GM04504 (cell line): Measurements from ENCODE around the gene DDX56.
"Not testable (repeated sequence)": the region's sequence is repeated elsewhere in the genome, so short reads cannot be mapped to it uniquely, and the experiment has no call there.

ENCODE experiments used
- DNase-seq: peaks from one replicate; pipeline ENCODE4 v3.0.0-alpha.2; 2012; ENCODE audit warnings: low read depth

Gene DDX56

DNA sequence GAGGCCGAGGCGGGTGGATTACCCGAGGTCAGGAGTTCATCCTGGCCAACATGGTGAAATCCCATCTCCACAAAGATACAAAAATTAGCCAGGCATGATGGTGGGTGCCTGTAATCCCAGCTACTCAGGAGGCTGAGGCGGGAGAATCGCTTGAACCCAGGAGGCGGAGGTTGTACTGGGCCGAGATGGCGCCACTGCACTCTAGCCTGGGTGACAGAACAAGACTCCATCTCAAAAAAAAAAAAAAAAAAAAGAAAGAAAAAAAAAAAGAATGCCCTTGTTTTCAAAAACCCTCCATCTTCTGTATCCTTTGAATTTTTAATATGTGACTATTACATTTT, 11.1 kb downstream of the DDX56 start:
- DNase-seq: not testable (repeated sequence)

DNA sequence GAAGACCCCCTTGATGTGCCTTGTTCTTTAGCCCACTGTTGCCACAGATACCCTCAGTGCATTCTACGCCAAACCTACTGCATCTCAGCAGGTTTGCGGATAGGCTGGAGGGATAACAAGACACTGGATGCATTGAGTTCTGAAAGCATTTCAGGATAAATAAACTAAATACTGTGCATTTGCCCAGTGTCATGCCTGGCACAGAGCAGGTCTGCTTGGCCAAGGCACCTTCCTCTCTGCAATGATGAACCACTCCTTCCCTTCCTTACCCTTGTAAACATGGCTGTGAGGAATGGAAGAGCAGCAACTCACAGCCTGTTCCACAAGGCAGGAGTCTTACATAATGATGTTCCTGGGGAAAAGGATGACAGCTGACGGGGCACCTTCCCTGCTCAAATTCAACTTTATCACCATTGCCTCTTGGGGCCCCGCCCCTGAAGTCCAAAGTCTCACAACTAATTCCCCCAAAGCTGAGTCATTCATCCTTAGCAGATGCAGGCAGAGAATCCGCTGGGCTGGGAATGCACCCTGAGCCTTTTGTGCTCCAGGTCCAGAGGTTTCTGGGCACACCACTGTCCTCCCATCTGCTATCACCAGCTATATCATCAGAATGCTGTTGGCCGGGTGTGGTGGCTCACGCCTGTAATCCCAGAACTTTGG, 11.6 kb downstream of the DDX56 start:
- no peak for DNase-seq

DNA sequence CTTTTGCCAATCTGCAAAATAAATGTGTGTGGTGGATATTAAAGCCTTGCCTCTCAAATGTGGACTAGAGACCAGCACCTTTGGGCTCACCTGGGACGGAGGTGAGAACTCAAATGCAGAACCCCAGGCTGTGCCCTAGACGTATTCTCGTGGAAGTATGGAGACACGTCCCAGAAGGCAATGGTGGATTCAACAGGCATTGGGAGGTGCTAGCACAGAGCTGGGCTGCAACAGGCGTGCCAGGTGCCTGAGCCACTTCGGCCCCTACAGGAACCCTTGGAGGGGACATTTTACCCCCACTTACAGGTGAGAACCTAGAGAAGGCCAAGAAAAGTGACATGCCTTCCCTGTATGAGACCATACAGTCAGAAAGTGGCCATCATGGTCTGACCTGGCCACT, 12.2 kb downstream of the DDX56 start:
- no peak for DNase-seq

GRCh38 chr7:44559485-44559884, 14.2 kb downstream of the DDX56 start:
- no peak for DNase-seq

GRCh38 chr7:44557485-44557884, 16.2 kb downstream of the DDX56 start:
- no peak for DNase-seq

DNA sequence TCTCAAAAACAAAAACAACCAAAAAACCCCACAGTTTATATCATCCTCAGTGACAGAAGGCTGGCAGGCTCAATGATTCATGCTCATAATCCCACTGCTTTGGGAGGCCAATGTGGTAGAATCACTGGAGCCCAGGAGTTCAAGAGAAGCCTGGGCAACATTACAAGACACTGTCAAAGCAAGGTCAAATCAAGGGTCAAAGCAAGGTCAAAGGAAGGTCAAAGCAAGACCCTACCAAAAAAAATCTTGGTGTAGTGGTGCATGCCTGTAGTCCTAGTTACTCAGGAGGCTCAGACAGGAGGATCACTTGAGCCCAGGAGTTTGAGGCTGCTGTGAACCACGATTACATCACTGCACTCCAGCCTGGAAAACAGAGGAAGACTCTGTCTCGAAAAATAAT, 18.4 kb downstream of the DDX56 start:
- no peak for DNase-seq

DNA sequence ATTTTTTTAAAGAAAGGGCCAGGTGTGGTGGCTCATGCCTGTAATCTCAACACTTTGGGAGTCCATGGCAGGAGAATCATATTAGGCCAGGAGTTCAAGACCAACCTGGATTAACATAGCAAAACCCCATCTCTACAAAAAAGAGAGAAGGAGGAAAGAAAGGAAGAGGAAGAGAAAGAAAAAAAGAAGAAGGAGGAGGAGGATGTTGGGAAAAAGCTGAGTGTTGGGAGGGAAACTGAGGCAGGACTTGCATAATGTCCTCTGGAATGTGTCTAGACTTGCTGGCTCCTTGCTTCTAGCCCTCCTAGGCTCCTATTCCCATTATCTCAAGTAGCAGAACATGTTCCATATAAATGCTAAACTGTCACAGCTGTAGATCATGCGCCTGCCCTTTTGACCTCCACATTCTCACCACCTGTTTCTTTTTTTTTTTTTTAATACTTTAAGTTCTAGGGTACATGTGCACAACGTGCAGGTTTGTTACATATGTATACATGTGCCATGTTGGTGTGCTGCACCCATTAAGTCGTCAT, 21.2 kb downstream of the DDX56 start:
- DNase-seq: not testable (repeated sequence)

GRCh38 chr7:44549457-44549856, 24.3 kb downstream of the DDX56 start:
- DNase-seq: no peak

DNA sequence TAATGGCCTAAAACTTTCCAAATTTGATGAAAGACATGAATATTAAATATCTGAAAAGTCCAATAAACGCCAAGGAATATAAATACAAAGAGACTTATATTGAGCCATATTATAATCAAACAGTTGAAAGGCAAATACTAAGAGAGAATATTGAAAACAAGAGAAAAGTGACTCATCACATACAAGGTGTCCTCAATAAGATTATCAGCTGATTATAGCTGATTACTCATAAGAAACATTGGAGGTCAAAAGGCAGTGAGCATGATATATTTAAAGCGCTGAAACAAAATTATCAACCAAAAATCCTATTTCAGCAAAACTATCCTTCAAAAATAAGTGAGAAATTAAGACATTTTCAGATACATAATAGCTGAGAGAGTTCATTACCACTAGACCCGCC, 24.8 kb downstream of the DDX56 start:
- no peak for DNase-seq

DNA sequence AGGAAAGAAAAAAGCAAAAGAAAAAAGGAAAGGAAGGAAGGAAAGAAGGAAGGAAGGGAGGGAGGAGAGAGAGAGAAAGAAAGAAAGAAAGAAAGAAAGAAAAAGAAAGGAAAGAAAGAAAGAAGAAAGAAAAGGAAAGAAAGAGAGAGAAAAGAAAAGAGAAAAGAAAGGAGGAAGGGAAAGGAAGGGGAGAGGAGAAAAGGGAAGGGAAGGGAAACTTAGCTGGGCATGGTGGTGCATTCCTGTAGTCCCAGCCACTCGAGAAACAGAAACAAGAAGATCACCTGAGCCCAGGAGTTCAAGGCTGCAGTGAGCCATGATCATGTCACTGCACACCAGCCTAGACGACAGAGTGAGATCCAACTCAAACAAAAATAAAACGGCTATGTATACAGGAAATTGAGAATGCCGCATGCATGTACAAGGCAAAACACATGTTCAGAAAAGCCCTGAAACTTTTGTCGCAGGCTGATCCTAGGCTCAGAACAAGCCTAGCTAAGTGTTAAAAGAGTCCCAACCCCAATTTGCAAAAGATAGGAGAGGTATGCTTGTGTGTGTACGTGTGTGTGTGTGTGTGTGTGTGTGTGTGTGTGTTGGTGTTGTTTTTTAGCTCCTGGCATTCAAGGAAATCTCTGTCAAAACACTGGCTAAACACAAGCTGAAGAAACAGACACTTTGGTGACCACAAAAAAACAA, 26.0 kb downstream of the DDX56 start:
- DNase-seq: no peak

GRCh38 chr7:44541876-44542610, 31.7 kb downstream of the DDX56 start:
- DNase-seq: no peak

- no peak for DNase-seq
These were observed 32.5 kb downstream of the DDX56 start, which contains the start of gene NPC1L1 for GRCh38 chr7:44541028-44541869. Gene NPC1L1 (minus strand): TSS chr7:44541330. CDS start chr7:44541259, 71 bp downstream.

- DNase-seq: no peak
These were observed 33.1 kb downstream of the DDX56 start for GRCh38 chr7:44540592-44541027.

DNA sequence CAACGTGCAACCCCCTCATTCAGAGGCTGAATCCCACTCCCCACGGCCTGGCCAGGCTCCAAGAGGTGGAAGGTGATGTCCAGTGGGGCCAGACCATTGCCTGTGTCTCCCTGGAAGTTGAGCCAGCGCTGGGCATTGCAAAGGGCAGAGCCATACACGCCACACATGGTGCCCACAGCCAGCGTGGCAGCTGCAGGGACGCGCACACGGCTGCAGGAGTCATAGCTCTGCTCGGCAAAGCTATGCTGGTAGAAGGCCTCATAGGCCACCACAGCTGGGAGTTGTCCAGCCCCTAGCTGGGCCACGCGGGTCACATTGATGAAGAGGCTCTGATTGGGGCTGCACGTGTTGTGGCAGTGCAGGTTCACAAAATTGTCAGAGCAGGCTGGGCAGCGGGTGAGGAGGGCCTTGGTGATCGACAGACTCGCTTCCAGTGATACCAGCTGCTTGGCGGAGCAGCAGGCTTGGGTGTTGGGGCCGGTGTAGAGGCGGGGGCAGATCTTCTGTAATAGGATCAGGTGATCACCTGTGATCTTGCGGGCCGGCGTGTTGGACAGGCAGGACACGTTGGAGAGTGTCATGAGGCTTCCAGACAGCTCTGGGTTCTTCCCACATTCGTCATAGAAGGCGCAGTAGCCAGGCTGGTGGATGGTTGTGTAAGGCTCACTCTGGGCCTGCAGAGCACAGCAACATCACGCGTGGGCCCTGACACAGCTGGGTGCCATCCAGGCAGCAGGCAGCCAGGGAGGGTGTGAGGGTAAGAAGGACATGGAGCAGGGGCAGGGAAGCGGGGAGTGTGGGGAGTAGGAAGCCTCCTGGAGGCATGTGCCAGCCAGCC, 33.8 kb downstream of the DDX56 start:
- DNase-seq: no peak

DNA sequence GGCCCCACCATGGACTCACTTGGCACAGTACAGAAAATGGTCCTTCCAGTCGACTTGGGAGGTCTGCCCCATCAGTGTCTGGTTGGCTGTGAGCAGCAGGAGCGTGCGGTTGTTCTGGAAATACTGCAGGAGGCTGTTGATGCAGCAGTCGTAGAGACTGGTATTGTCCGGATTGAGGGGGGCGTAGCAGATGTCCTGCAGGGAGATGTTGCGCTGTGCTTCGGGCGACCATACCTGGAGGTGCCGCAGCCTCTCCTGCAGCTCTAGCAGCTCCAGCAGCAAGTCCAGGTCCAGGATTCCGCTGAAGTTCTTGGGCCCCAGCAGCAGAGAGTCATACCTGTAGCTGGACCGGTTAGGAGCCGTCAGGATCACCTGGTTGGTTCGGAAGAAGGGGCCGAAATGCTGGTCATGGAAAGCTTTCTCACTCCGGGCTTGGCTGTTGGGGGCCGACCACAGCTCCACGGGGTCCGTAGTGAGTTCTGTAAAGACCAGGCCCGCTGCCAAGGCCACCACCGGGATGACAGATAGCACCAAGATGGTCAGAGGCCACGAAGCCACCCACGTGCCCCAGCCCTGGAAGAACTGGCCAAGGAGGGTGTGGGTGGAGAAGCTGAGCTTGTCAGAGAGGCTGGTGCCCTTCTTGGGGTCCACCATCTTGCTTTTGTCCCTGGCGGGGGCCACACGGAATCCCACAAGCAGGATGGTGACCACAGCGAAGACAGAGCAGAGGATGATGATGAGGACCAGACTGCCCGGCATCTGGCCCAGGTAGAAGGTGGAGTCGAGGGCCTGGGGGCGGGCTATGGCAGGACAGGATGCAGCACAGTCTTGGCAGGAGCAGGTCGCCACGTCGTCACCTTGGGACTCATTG, 34.7 kb downstream of the DDX56 start:
- no peak for DNase-seq

GRCh38 chr7:44538093-44538797, 35.5 kb downstream of the DDX56 start:
- no peak for DNase-seq

GRCh38 chr7:44537442-44537841, 36.3 kb downstream of the DDX56 start:
- DNase-seq: no peak

GRCh38 chr7:44536090-44536489, 37.6 kb downstream of the DDX56 start:
- no peak for DNase-seq

DNA sequence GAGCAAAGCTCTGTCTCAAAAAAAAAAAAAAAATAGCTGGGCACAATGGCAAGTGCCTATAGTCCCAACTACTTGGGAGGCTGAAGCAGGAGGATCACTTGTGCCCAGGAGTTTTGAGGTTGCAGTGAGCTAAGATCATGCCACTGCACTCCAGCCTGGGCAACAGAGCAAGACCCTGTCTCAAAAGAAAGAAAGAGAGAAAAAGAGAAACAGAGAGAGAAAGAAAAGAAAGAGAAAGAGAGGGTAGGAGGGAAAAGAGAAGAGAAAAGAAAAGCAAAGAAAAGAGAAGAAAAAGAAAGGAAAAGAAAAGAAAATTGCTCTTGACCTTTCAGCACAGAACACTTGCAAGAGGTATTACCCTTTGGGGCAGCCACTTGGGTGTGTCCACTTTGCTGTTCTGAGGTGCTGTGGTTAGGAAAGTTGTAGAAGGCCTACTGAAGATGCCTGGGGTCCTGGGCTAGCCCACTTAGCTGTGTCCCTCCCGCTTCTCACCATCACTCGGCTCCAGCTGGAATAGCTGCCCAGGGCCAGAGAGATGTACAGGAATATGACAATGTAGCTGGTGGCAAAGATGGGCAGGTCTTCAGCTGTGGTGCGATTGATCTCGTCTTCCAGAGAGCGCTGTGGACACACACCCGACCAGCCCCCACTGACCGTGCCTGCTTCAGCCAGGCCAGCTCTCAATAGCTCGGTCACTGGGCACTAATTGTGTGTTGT, 38.2 kb downstream of the DDX56 start:
- DNase-seq: no peak
